Fibroblast of lung (primary cell): ENCODE results near the gene ATXN1.

Experiments used
- EZH2 ChIP-seq: IDR thresholded peaks from 2 replicates; pipeline ENCODE4 v1.5.1; 2012; ENCODE audit warnings: low read length, control low read depth, mild to moderate bottlenecking; ENCODE audit errors: missing control alignments
- TF ChIP-seq, protein P1 (sequence below), 2 donors: IDR thresholded peaks in 1 of 2; conservative IDR thresholded peaks in 1 of 2; 1 replicate in 1 of 2; 2 replicates in 1 of 2; pipeline ENCODE4 v1.5.1; 2011 to 2012; ENCODE audit warnings: low read length in 2 of 2, control low read depth in 1 of 2, inconsistent platforms in 1 of 2, low read depth in 1 of 2, mild to moderate bottlenecking in 1 of 2

GRCh38 chr6:16562498-16562897 lies 198.8 kb downstream of the ATXN1 start:
- TF ChIP-seq, protein P1, sequence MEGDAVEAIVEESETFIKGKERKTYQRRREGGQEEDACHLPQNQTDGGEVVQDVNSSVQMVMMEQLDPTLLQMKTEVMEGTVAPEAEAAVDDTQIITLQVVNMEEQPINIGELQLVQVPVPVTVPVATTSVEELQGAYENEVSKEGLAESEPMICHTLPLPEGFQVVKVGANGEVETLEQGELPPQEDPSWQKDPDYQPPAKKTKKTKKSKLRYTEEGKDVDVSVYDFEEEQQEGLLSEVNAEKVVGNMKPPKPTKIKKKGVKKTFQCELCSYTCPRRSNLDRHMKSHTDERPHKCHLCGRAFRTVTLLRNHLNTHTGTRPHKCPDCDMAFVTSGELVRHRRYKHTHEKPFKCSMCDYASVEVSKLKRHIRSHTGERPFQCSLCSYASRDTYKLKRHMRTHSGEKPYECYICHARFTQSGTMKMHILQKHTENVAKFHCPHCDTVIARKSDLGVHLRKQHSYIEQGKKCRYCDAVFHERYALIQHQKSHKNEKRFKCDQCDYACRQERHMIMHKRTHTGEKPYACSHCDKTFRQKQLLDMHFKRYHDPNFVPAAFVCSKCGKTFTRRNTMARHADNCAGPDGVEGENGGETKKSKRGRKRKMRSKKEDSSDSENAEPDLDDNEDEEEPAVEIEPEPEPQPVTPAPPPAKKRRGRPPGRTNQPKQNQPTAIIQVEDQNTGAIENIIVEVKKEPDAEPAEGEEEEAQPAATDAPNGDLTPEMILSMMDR (conservative IDR thresholded peaks at IDR 0.05 in 1 of 2, IDR thresholded peaks at IDR 0.05 in 1 of 2; ENCODE audit: low read depth in 1 of 2, low read length in 2 of 2), result no peak
- no peak for TF ChIP-seq EZH2
